GM10248 (cell line): ENCODE results near the gene MAML2.
A peak's percentile ranks its signal among the peaks of the same experiment; 100 is the strongest.

Experiments
- CTCF ChIA-PET: fragments of 300-600 bp; sonication (Branson Sonifier 250); formaldehyde crosslinking; extraction: SDS; loops from one replicate; lab custom pipeline; 2021; ENCODE audit warnings: antibody characterized with exemption; lab: Yijun Ruan, JAX
- POLR2A ChIA-PET: fragments of 350-650 bp; sonication (Branson Sonifier 250); formaldehyde crosslinking; extraction: SDS; loops from one replicate; lab custom pipeline; 2020; ENCODE audit warnings: antibody characterized with exemption; lab: Yijun Ruan, JAX
- DNase-seq: peaks from one replicate; pipeline ENCODE4 v3.0.0; 2012; ENCODE audit errors: extremely low spot score
- CTCF ChIP-seq: IDR thresholded peaks from 2 replicates; pipeline ENCODE4 v1.5.1; 2012; ENCODE audit warnings: mild to moderate bottlenecking, low read depth; ENCODE audit errors: extremely low read depth, missing control alignments, control extremely low read depth

Gene MAML2

DNA sequence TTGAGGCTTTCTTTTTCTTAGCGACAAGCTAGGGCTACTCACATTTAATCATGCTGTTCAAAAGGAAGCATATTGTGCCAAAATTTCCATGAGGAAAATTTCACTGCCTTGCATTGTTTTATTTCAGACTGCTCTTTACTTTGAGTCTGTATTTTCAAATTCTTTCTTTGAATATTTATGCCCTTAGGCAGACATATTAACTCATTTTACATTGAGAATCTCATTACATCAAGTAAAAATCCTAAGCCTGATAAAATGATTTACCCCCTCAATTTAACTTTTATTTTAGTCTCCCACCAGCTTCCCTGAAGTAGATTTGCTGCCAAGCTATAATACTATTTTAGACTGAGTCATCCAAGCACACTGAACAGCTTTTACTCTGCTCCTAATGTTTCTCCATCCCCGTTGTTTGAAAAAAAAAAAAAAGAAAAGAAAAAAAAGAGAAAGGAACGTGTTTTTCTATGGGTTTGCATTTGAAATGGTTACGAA, 229.8 kb downstream of the MAML2 start:
- no peak for DNase-seq
- ChIA-PET POLR2A (no interaction called here), CTCF (interaction anchor here (2.4 kb wide), 1 partner anchor 281 kb away, joined by 9 read pairs; no protein-coding TSS in a partner anchor)
- TF ChIP-seq CTCF = no peak

- ChIA-PET CTCF (interaction anchor here (0.9 to 2.4 kb wide), 4 partner anchors 12 to 282 kb away, joined by 4 to 9 read pairs (median 4); no protein-coding TSS in a partner anchor), POLR2A (no interaction called here)
- peak; percentile 60 for DNase-seq
- no peak for TF ChIP-seq CTCF
Measured at GRCh38 chr11:96112192-96113128, 230.5 kb downstream of the MAML2 start.

- DNase-seq = no peak
Measured at GRCh38 chr11:96111308-96111707, 231.7 kb downstream of the MAML2 start.

DNA sequence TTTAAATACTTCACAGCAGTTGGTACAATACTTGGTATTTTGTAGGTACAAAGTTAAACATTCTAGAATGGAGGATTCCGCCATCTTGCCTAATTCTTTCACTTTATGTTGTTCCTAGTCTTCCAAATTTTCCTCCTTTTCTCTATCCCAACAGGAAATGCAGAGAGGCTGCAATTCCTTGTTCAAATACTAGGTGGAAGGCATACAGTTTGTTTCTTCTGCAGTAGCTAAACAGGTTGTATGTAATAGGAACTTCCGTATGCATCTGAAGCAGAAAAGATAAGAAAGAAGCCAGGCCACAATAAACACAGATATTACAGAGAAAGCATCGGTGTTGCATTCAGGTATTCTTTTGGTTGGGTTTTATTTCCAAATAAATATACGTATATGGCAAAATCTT, 232.7 kb downstream of the MAML2 start:
- CTCF ChIA-PET = interaction anchor here (1.2 kb wide), 1 partner anchor 144 kb away, joined by 3 read pairs; no protein-coding TSS in a partner anchor
- DNase-seq = no peak
- POLR2A ChIA-PET = interaction anchor here (0.6 kb wide), 1 partner anchor 282 kb away, joined by 6 read pairs; no protein-coding TSS in a partner anchor

More at GRCh38 chr11:96111308-96111707, 231.7 kb downstream of the MAML2 start:
- ChIA-PET CTCF (interaction anchor here (0.9 to 1.5 kb wide), 4 partner anchors 11 to 143 kb away, joined by 3 to 5 read pairs (median 4); no protein-coding TSS in a partner anchor), POLR2A (no interaction called here)
- no peak for TF ChIP-seq CTCF

GRCh38 chr11:96109331-96110030, 233.5 kb downstream of the MAML2 start:
- TF ChIP-seq CTCF = no peak
- ChIA-PET CTCF (interaction anchor here (1.0 to 2.6 kb wide), 5 partner anchors 11 to 233 kb away, joined by 3 to 14 read pairs (median 3); partner anchors contain the start of gene MAML2), POLR2A (no interaction called here)
- DNase-seq = no peak

More for the DNA sequence above, 232.7 kb downstream of the MAML2 start:
- no peak for TF ChIP-seq CTCF
